Pancreas (tissue), 10 donors: Measurements from ENCODE around the gene DUOXA1. TPM values are rescaled to one million over a fixed set of nuclear protein-coding genes. Genes with fewer than 3 reads are reported as not detected.

Experiments
- ATAC-seq, 4 donors: fragments of 200-7000 bp; cut with Tn5 transposase; one replicate each; pipeline versions ENCODE4 v1.8.0 to v1.9.1; 2020; ENCODE audit warnings: mild to moderate bottlenecking in 4 of 4, moderate library complexity in 4 of 4
- DNase-seq, 6 donors: peaks; one replicate each; pipeline ENCODE4 v3.0.0-alpha.2; 2020
- FAIRE-seq: peaks from 2 replicates; lab custom pipeline; 2012; peaks lifted over from hg19 to GRCh38; lab: Jason Lieb, UNC
- H3K27ac ChIP-seq, 4 donors: fragments of 200-600 bp; sonication (generic); 1 replicate in 3 of 4; 2 replicates in 1 of 4; pipeline versions ENCODE4 v1.5.0 to v1.8.0; 2020
- H3K27me3 ChIP-seq, 4 donors: fragments of 200-600 bp; one replicate each; pipeline ENCODE4 v1.8.0; 2021
- H3K36me3 ChIP-seq, 3 donors: fragments of 200-600 bp; sonication (generic) in 1 of 3; one replicate each; pipeline versions ENCODE4 v1.5.0 to v1.8.0; 2020 to 2021
- H3K4me1 ChIP-seq, 3 donors: fragments of 200-600 bp; one replicate each; pipeline ENCODE4 v1.8.0; 2021
- H3K4me3 ChIP-seq, 4 donors: fragments of 200-600 bp; sonication (generic) in 2 of 4; one replicate each; pipeline versions ENCODE4 v1.5.0 to v1.8.0; 2020 to 2021
- H3K9me3 ChIP-seq, 4 donors: fragments of 200-600 bp; one replicate each; pipeline ENCODE4 v1.8.0; 2021
- WGBS, 2 donors: extraction: QIAGEN DNeasy Blood & Tissue Kit; methylation state at CpG; one replicate each; pipeline ENCODE4 v1.1.7; 2013; 5-methylcytosine and 5-hydroxymethylcytosine counted together
- intact Hi-C, 3 donors: fragments of 100-400 bp; cut with DNase I; formaldehyde crosslinking; loops; one replicate each; pipeline versions ENCODE4 v1.11.1 to v1.14.2; 2022
- polyA plus RNA-seq, 2 donors: library from polyadenylated mRNA; stranded (reverse); fragments of 200-250 nt; gene quantifications; one replicate each; pipeline ENCODE4 v1.2.3, GENCODE V29; 2013
- total RNA-seq, 6 donors: library from RNA; stranded (reverse); fragmentation: NEBNext Ultra II Directional in 4 of 6; extraction: Animal tissue kit (Norgen Biotek cat#: 25700) in 4 of 6; gene quantifications; one replicate each; pipeline versions ENCODE4 v1.2.1 to v1.2.4, GENCODE V29; 2021 to 2023
- TF ChIP-seq, protein P1 (sequence below), 4 donors: fragments of 200-600 bp; sonication (generic) in 3 of 4; IDR thresholded peaks; one replicate each; pipeline versions ENCODE4 v1.5.0 to v1.8.0; 2021; ENCODE audit warnings: antibody characterized with exemption in 4 of 4
- donor health status: healthy with polysubstance abuse.
- donor health status: DM: no; HTN: no; CAD: no; lungs with moderate emphysema.
- donor health status: DM: no; HTN: no; CAD: no.
- donor health status: control.
- donor health status: control.
- donor health status: Bipolar disorder and iron deficiency.
- donor health status: DM: yes; HTN: yes; CAD: no.
- donor health status: DM: no; HTN: no; CAD: no.
- donor health status: DM: no; HTN: no; CAD: no.
- donor health status: DM: yes; HTN: yes; CAD: no.

Gene DUOXA1
- total and polyA plus RNA-seq, 8 donors: 0.11 to 0.22 (median 0.17) TPM; not detected in 3

DNA sequence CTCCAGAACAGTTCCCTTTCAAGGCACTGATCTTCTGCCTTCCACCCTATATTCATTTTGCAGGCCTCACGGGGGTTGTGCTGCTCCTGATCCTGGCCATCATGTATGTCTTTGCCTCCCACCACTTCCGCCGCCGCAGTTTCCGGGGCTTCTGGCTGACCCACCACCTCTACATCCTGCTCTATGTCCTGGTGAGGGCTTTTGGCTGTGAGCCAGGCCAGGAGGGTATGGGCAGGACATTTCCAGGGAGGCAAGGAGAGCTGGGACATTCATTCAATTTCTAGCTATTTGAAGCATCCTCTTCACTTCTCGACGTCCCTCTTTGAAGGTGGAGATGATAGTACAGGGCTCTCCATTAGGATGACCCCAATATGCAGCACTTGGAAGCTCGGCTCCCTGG lies 26.1 kb upstream of the DUOXA1 start:
- FAIRE-seq (no peak), DNase-seq (peak in 1 of 6 donors; percentile 52), ATAC-seq (no peak)
- TF ChIP-seq, protein P1, sequence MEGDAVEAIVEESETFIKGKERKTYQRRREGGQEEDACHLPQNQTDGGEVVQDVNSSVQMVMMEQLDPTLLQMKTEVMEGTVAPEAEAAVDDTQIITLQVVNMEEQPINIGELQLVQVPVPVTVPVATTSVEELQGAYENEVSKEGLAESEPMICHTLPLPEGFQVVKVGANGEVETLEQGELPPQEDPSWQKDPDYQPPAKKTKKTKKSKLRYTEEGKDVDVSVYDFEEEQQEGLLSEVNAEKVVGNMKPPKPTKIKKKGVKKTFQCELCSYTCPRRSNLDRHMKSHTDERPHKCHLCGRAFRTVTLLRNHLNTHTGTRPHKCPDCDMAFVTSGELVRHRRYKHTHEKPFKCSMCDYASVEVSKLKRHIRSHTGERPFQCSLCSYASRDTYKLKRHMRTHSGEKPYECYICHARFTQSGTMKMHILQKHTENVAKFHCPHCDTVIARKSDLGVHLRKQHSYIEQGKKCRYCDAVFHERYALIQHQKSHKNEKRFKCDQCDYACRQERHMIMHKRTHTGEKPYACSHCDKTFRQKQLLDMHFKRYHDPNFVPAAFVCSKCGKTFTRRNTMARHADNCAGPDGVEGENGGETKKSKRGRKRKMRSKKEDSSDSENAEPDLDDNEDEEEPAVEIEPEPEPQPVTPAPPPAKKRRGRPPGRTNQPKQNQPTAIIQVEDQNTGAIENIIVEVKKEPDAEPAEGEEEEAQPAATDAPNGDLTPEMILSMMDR (IDR thresholded peaks at IDR 0.05): no peak
- no peak overlapping the region for H3K27ac ChIP-seq
- 88 to 95% methylated on average over 8 of the region's 8 CpGs for WGBS, 2 donors
- intact Hi-C loops: no loop called here
- no peaks in the 10 kb centered on the region for H3K4me1 ChIP-seq
- H3K27me3 ChIP-seq: no peaks in the 10 kb centered on the region
- no peak overlapping the region for H3K4me3 ChIP-seq
- no peaks in the 10 kb centered on the region for H3K36me3 ChIP-seq
- H3K9me3 ChIP-seq: no peaks in the 10 kb centered on the region

DNA sequence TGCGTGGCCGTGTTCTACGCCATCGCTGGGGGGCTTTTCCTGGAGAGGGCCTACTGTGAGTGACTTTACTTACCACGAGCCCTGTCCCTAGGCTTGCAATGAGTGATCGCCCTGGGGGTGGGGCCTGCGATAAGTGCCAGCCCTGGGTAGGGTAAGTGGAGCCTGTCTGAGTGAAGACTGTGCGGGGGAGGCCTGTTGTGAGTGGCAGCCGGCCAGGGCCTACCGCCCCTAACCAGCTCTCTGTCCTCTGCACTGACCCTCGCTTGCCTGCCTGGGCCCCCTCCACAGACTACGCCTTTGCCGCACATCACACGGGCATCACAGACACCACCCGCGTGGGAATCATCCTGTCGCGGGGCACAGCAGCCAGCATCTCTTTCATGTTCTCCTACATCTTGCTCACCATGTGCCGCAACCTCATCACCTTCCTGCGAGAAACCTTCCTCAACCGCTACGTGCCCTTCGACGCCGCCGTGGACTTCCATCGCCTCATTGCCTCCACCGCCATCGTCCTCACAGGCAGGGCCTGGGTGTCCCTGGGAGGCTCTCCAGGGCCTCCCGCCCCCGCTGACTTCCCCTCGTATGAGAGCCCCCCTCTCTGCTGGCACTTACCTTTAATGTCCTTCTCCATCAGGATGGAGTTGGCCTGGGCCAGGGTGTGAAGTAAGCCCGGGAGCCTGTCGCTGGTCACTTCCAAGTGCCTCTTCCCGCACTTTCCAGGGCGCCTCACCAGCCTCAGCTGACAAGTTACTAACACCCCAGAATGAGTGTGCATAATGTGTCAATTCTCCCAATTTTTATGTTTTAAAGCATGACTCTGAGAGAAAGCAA lies 22.5 kb upstream of the DUOXA1 start:
- no peaks in the 10 kb centered on the region for H3K4me1 ChIP-seq
- H3K27ac ChIP-seq: no peak overlapping the region
- TF ChIP-seq, protein P1 (IDR thresholded peaks at IDR 0.05): no peak
- no peak for DNase-seq
- no peaks in the 10 kb centered on the region for H3K9me3 ChIP-seq
- no peak overlapping the region for H3K4me3 ChIP-seq
- H3K27me3 ChIP-seq: no peaks in the 10 kb centered on the region
- no peaks in the 10 kb centered on the region for H3K36me3 ChIP-seq
- intact Hi-C loops: no loop called here
- 94 to 96% methylated on average over 34 to 36 of the region's 36 CpGs for WGBS, 2 donors
- no peak for FAIRE-seq
- ATAC-seq: peak in 1 of 4 donors; percentile 7

DNA sequence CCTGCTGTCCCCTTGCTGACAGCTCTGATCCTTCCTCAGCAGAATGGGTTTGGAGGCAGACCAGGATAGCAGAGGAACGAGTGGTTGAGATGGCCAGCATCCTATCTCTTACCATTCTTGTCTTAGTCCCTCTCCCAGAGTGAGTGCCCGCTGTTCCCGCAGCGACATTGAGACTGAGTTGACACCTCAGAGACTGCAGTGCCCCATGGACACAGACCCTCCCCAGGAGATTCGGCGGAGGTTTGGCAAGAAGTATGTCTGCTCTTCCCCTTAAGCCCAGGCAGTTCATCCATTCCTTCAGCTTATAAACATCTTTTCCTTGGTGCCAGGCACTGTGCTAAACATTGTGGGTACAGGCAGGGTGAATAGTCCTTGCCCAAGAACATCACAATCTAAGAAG lies 21.3 kb upstream of the DUOXA1 start:
- no peaks in the 10 kb centered on the region for H3K36me3 ChIP-seq
- no peak overlapping the region for H3K4me3 ChIP-seq
- FAIRE-seq (no peak), ATAC-seq (no peak), DNase-seq (no peak)
- no peaks in the 10 kb centered on the region for H3K4me1 ChIP-seq
- TF ChIP-seq, protein P1 (IDR thresholded peaks at IDR 0.05): no peak
- no peaks in the 10 kb centered on the region for H3K27me3 ChIP-seq
- intact Hi-C loops: no loop called here
- WGBS, 2 donors: 78 to 89% methylated on average over 6 of the region's 6 CpGs
- H3K9me3 ChIP-seq: no peaks in the 10 kb centered on the region
- H3K27ac ChIP-seq: no peak overlapping the region

DNA sequence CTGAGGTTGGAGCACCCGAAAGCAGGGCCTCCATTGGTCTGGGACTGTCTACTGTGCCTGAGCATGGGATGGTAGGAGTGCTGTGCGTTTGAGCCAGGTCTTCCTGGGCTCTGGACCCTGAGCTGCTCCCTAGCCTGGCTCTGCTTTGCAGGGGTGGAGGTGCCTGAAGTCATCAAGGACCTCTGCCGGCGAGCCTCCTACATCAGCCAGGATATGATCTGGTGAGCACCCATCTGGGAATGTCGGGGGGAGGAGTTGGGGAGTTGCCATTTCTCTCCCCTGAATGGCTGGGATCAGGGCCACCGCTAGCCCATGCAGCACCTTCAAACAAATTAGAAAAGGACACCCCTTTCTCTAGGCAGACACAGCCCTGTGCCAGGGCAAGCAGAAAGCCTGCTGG lies 20.8 kb upstream of the DUOXA1 start:
- no peaks in the 10 kb centered on the region for H3K4me1 ChIP-seq
- FAIRE-seq: no peak
- WGBS, 2 donors: 71 to 79% methylated on average over 6 of the region's 6 CpGs
- no peak for ATAC-seq
- peak in 1 of 6 donors; percentile 30 for DNase-seq
- no peak overlapping the region for H3K27ac ChIP-seq
- no peaks in the 10 kb centered on the region for H3K9me3 ChIP-seq
- intact Hi-C loops: no loop called here
- no peaks in the 10 kb centered on the region for H3K36me3 ChIP-seq
- TF ChIP-seq, protein P1 (IDR thresholded peaks at IDR 0.05): no peak
- H3K27me3 ChIP-seq: no peaks in the 10 kb centered on the region
- no peak overlapping the region for H3K4me3 ChIP-seq

DNA sequence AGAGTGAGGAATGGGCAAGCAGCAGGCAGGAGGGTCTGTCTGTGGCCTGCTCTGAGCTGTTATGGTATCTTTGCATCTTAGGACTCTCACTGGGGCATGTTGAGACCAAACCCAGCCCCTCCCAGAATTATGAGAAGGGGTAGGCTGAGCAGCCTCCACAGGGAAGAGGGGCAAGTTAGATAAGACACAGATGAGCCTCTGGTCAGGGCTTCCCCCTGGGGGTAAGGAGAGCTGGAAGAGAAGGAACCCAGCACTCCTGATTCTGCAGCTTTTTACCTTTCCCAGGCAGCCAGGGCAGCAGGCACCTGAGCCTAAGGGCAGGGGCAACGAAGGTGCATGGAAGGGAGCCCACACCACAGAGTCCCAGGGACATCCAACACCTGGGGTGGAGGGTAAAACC lies 19.4 kb upstream of the DUOXA1 start:
- ATAC-seq (no peak), FAIRE-seq (no peak), DNase-seq (no peak)
- 59 to 64% methylated on average over 1 of the region's 1 CpG for WGBS, 2 donors
- no peaks in the 10 kb centered on the region for H3K27me3 ChIP-seq
- H3K4me3 ChIP-seq: no peak overlapping the region
- H3K27ac ChIP-seq: no peak overlapping the region
- TF ChIP-seq, protein P1 (IDR thresholded peaks at IDR 0.05): no peak
- no peaks in the 10 kb centered on the region for H3K36me3 ChIP-seq
- H3K9me3 ChIP-seq: no peaks in the 10 kb centered on the region
- no peaks in the 10 kb centered on the region for H3K4me1 ChIP-seq
- intact Hi-C loops: no loop called here
